HG02759 (cell line): ENCODE results near the gene STXBP5L.
"Not testable (repeated sequence)": the region's sequence is repeated elsewhere in the genome, so short reads cannot be mapped to it uniquely, and the experiment has no call there.

Source experiments
- ATAC-seq: cut with Tn5 transposase; IDR thresholded peaks from one replicate; pipeline ENCODE4 v1.9.1; 2021; ENCODE audit warnings: mild to moderate bottlenecking, moderate library complexity; ENCODE audit not compliant: unreplicated experiment

The STXBP5L gene

DNA sequence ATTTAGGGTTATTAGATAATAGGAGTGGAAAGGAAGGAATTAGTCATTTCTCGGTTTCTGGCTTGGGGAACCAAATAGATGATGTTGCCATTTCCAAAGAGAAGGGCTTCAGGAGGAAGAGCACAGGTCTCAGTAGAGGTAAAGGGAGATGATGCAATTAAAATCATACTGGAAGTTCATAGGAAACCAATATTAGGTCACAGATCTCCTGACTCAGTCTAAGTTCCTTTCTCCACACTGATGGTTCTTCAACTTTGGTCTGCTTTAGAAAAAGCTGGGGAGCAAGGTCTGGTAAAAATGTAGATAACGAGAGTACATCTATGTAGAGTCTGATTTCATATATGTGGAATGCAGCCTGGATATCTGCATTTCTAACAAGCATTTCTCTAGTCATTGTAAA lies 506.9 kb downstream of the STXBP5L start:
- no peak for ATAC-seq

DNA sequence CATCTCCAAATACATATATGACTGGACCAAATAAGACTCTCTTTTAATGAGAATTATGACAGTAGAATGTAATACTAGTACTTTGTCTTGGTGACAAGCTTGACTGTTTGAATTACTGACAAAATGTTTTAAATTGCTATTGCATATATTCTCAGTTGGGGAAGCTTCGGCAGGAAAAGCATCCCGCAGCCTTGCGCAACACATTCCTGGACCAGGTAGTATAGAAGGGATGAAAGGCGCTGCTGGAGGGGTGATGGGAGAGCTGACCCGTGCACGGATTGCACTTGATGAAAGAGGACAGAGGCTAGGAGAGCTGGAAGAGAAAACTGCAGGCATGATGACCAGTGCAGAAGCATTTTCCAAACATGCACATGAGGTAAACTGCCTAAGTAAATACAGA lies 510.2 kb downstream of the STXBP5L start:
- ATAC-seq, result no peak

DNA sequence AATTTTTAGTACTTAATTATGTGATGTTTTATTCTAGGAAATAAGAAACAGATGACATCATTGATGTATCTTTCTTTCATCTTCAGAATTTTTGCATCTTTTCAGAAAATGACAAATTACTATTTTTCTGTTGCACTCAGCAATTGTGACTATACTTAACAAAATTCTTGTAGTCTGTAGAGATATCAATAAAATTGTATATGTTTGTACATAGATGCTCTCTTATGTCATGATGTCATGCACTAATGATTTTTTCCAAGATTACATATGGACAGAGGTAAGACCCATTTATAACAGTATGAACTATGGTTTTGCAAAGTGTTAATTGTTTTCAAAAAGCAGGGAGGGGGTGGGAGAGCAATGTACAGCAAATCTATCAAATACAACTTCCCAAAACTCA lies 516.5 kb downstream of the STXBP5L start:
- ATAC-seq, result no peak

DNA sequence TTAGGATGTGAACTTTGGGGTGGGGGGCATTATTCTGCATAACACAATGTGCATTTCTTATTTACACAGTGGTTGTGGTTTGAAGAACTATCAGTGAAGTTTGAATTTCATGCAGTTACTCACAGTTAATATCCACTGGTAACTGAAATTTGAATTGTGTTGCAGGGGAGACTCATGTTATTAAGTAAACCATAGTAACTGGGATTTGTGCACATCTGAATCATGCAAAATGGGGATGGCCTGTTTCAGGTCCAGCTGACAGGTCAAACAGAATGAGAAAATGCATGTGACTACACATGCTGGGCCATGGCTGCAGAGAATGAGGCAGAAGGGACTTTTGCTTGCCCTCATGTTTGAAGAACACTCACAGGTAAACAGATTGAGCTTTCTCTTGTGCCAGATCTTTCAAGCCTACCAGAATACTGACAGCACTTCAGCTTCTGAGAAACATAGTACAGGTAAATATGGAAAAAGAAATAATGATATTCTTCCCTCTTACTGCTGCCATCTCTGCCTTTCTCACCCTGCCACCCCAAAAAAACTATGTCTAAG lies 522.7 kb downstream of the STXBP5L start:
- ATAC-seq, result no peak

DNA sequence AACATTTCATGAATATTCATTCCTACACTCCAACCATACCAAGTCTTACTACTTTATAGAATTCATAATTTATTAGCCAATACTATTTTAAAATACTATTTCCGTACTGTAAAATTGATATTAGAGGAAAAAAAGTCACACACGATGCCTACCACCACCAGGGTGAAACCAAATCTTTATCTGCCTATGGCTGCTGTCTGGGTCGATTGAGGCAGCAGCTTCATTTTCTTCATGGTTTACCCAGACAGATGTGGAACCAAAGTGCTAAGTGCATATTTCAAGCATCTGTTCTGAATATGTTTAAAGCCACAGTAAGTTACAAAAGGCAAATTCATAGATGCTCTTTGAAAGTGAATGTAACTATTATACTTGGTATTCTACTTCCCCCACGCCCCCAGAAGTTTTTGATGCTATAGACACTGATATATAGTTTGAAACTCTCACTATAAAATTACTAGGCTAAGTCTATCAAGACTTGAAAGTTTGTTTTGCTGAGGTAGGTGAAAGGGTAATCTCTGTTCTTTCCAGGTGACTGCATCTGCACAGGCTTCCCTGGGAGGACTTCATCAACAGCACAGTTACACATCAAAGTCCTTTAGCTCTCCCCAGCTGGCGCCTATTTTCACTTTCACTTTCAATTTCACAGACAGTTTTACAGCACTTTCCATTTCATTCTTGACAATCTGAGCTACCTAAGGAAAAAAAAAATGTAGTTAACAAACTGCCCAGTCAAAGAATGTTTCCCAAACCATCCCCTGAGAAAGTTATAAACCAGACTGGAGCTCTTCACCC lies 523.9 kb downstream of the STXBP5L start:
- peak; percentile 96 for ATAC-seq

DNA sequence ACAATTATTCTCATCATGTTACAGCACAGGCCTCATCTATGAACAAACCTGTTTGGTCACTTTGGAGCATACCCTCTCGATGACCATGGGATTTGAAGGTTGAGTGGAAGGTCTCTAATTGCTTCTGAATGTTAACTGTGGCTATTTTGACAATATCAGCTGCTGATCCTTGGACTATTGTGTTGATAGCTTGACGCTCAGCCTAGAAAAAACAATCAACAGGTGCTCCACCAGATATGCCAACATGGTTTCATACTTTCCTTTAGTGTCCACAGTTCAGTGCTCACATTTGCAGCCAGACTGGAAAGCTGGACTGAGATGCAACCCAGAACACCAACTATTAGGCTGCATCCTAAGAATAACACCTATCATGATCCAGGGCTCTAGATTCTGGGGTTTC lies 528.1 kb downstream of the STXBP5L start:
- no peak for ATAC-seq

DNA sequence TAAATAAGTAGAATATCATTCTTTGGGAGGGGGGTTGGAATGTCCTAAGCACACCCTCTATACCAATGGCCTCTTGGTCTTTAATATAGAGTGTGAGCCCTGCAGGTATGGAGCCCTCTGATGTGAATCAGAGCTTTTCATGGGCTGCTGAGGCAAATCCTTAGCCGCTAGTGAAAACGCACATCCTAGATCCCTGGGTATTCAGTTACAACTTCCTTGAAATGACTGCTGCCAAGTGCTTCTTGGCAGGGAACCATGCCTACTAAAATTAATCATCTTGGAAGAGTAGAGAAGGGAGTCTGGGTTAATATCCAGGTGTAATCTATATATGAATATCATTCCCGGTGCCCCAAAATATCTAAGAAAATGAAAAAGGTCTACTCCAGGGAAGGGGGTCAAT lies 528.6 kb downstream of the STXBP5L start:
- no peak for ATAC-seq

DNA sequence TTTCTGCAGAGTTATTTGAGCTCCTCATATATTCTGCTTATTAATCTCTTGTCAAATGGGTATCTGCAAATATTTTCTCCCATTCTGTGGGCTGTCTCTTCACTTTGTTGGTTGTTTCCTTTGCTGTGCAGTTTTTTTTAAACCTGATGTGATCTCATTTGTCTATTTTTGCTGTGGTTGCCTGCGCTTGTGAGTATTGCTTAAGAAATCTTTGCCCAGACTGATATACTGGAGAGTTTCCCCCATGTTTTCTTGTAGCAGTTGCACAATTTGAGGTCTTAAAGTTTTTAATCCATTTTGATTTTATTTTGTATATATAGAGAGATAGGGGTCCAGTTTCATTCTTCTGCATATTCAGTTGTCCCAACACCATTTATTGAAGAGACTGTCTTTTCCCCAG lies 535.5 kb downstream of the STXBP5L start:
- ATAC-seq, result no peak

DNA sequence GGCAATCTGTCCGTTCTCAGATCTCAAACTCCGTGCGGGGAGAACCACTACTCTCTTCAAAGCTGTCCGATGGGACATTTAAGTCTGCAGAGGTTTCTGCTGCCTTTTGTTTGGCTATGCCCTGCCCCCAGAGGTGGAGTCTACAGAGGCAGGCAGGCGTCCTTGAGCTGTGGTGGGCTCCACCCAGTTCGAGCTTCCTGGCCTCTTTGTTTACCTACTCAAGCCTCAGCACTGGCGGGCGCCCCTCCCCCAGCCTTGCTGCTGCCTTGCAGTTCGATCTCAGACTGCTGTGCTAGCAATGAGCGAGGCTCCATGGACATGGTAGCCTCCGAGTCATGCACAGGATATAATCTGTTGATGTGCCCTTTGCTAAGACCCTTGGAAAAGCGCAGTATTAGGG lies 543.7 kb downstream of the STXBP5L start:
- not testable (repeated sequence) for ATAC-seq

DNA sequence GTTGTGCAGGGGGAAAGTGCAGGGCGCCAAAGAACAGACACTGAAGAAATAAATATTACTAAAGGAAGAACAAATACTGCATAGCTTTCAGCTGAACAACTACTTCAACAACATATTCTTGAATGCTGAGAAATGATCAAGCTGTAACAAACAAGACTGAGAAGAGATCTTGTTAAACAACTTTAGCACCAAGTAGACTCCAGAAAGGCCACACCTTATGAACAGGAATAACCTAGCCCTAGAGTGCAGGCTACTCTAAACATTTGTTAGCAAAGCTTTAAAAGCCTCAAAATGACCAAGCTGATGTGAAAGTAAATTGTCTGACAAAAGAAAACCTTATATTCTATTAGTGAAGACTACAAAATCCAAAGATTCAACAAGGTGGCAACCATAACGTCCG lies 554.6 kb downstream of the STXBP5L start:
- ATAC-seq, result no peak

DNA sequence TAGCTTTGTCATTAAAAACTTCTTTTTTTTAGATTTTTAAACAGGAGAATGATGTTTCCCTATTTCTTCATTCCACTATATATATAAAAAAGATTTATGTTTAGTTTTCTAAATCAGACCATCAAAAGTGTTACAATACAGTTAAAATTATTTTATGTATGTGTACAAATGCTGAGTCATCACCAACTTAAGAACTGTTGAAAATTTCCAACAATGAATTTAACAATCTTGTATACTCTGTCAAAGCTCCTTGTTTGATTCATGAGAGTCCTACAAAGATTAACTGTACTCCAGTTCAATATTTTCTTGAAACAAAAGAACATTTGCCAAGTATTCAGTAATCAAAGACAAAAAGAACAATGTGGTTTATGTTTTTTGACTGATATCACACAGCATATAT lies 555.7 kb downstream of the STXBP5L start:
- ATAC-seq, result no peak

DNA sequence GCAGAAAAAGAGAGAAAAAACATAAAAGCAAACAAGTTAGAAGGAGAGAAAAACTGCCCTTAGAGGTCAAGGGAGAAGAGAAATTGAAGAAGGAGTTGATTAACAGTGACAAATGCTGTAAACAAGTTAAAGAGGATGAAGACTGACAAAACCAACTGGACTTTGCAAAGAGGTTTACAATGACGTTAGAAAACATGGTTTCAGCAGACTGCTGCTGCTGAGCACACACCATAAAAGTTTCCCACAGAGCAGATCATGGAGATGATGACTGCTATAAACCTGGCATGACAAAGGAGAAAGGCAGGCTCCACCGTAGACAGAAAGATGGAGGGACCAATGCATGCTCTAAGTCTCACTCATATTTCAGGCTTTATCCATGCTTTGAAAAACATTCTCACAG lies 559.1 kb downstream of the STXBP5L start:
- no peak for ATAC-seq

DNA sequence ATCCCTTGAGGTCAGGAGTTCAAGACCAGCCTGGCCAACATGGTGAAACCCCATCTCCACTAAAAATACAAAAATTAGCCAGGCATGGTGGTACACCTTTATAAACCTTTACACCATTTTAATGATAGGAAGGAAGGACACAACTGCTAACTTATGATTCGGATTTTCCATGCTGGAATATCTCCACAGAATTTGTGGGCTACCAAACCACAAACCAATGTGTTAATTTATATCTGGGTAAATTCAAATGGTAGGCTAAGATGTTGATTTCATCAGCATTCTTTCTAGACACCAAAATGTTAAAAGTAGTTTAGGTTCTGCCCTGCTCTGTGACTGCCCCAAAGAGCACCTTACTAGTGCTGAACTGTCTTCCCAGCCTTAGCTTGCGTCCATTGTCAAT lies 565.0 kb downstream of the STXBP5L start:
- ATAC-seq, result no peak
